ENCODE data around the gene NRF1. TPM values are rescaled to one million over a fixed set of nuclear protein-coding genes. Genes with fewer than 3 reads are reported as not detected.
"Not testable (repeated sequence)": the region's sequence is repeated elsewhere in the genome, so short reads cannot be mapped to it uniquely, and the experiment has no call there.

Gene NRF1
- total RNA-seq, 1 experiment from 2014 or later, result 13.9 TPM

- no peak for DNase-seq (ENCODE audit: low spot score)
These were observed 3.9 kb upstream of the NRF1 start for GRCh38 chr7:129607471-129608120.

GRCh38 chr7:129609666-129610065, 1.9 kb upstream of the NRF1 start:
- no peak for DNase-seq (ENCODE audit: low spot score)

GRCh38 chr7:129610709-129611245, 743 bp upstream of the NRF1 start:
- DNase-seq (ENCODE audit: low spot score), result no peak

- no peak for DNase-seq (ENCODE audit: low spot score)
These were observed 844 bp downstream of the NRF1 start for GRCh38 chr7:129612112-129613015.

GRCh38 chr7:129613016-129613337, 1.5 kb downstream of the NRF1 start:
- DNase-seq (ENCODE audit: low spot score), result no peak

GRCh38 chr7:129615018-129615417, 3.5 kb downstream of the NRF1 start:
- DNase-seq (ENCODE audit: low spot score), result no peak

- DNase-seq (ENCODE audit: low spot score), result no peak
These were observed 5.0 kb downstream of the NRF1 start for GRCh38 chr7:129616530-129616929.

- no peak for DNase-seq (ENCODE audit: low spot score)
These were observed 5.7 kb downstream of the NRF1 start for GRCh38 chr7:129617178-129617577.

GRCh38 chr7:129617652-129618051, 6.1 kb downstream of the NRF1 start:
- DNase-seq (ENCODE audit: low spot score), result no peak

GRCh38 chr7:129626896-129627295, 15.4 kb downstream of the NRF1 start:
- DNase-seq (ENCODE audit: low spot score), result no peak

GRCh38 chr7:129630341-129630740, 18.8 kb downstream of the NRF1 start:
- DNase-seq (ENCODE audit: low spot score), result no peak

- DNase-seq (ENCODE audit: low spot score), result no peak
These were observed 23.0 kb downstream of the NRF1 start for GRCh38 chr7:129634361-129635034.

- DNase-seq (ENCODE audit: low spot score), result peak; percentile 75
These were observed 23.9 kb downstream of the NRF1 start for GRCh38 chr7:129635300-129636029.

GRCh38 chr7:129636030-129636550, 24.6 kb downstream of the NRF1 start:
- DNase-seq (ENCODE audit: low spot score), result not testable (repeated sequence)

GRCh38 chr7:129636641-129637040, 25.1 kb downstream of the NRF1 start:
- DNase-seq (ENCODE audit: low spot score), result no peak

- no peak for DNase-seq (ENCODE audit: low spot score)
These were observed 28.9 kb downstream of the NRF1 start for GRCh38 chr7:129640400-129640799.

GRCh38 chr7:129642871-129643549, 31.5 kb downstream of the NRF1 start:
- DNase-seq (ENCODE audit: low spot score), result no peak

- DNase-seq (ENCODE audit: low spot score), result no peak
These were observed 32.1 kb downstream of the NRF1 start for GRCh38 chr7:129643550-129644170.

GRCh38 chr7:129644634-129645230, 33.2 kb downstream of the NRF1 start:
- peak; percentile 34 for DNase-seq (ENCODE audit: low spot score)

Data from H4 (cell line).